ENCODE measurements around the gene AGPAT4. TPM values are rescaled to one million over a fixed set of nuclear protein-coding genes. Genes with fewer than 3 reads are reported as not detected.

The AGPAT4 gene
- total RNA-seq, 4 donors from 2014 or later, result 0.36 to 0.61 (median 0.53) TPM

- no peaks in the 10 kb centered on the region for H3K4me1 ChIP-seq
- in situ Hi-C loops (cut with MboI; ENCODE audit: low sequenced_read_pairs in 4 of 4) (no loop called here), intact Hi-C loops (cut with DNase I; ENCODE audit: low total_unique reads) (no loop called here)
- H3K27ac ChIP-seq, result no peak overlapping the region
- no peak overlapping the region for H3K4me3 ChIP-seq
- H3K9me3 ChIP-seq, result no peaks in the 10 kb centered on the region
- TF ChIP-seq CTCF (IDR thresholded peaks at IDR 0.05 in 4 of 5, conservative IDR thresholded peaks at IDR 0.05 in 1 of 5) (no peak), POLR2A (IDR thresholded peaks at IDR 0.05) (no peak)
- H3K36me3 ChIP-seq, result no peaks in the 10 kb centered on the region
- DNase-seq (no peak), ATAC-seq (no peak)
- no peaks in the 10 kb centered on the region for H3K27me3 ChIP-seq
Measured at GRCh38 chr6:161245363-161245762, 28.5 kb downstream of the AGPAT4 start.

- no peak overlapping the region for H3K27ac ChIP-seq
- intact Hi-C loops (cut with DNase I; ENCODE audit: low total_unique reads), result no loop called here
- no peak for ATAC-seq
- H3K9me3 ChIP-seq, result no peaks in the 10 kb centered on the region
- H3K36me3 ChIP-seq, result no peaks in the 10 kb centered on the region
- no peak for TF ChIP-seq POLR2A (IDR thresholded peaks at IDR 0.05)
- TF ChIP-seq CTCF (IDR thresholded peaks at IDR 0.05 in 4 of 5, conservative IDR thresholded peaks at IDR 0.05 in 1 of 5), result no peak
- H3K4me3 ChIP-seq, result no peak overlapping the region
- in situ Hi-C loops (cut with MboI; ENCODE audit: low sequenced_read_pairs in 4 of 4), result no loop called here
- no peaks in the 10 kb centered on the region for H3K27me3 ChIP-seq
- no peak for DNase-seq
- no peaks in the 10 kb centered on the region for H3K4me1 ChIP-seq
Measured at GRCh38 chr6:161244725-161245124, 29.1 kb downstream of the AGPAT4 start.

- H3K36me3 ChIP-seq, result no peaks in the 10 kb centered on the region
- ATAC-seq (no peak), DNase-seq (no peak)
- H3K9me3 ChIP-seq, result no peaks in the 10 kb centered on the region
- H3K27ac ChIP-seq, result no peak overlapping the region
- no peak for TF ChIP-seq CTCF (IDR thresholded peaks at IDR 0.05 in 4 of 5, conservative IDR thresholded peaks at IDR 0.05 in 1 of 5)
- no peak for TF ChIP-seq POLR2A (IDR thresholded peaks at IDR 0.05)
- no peaks in the 10 kb centered on the region for H3K27me3 ChIP-seq
- in situ Hi-C loops (cut with MboI; ENCODE audit: low sequenced_read_pairs in 4 of 4), result no loop called here
- H3K4me3 ChIP-seq, result no peak overlapping the region
- H3K4me1 ChIP-seq, result no peaks in the 10 kb centered on the region
- intact Hi-C loops (cut with DNase I; ENCODE audit: low total_unique reads), result no loop called here
Measured at GRCh38 chr6:161242779-161243693, 30.8 kb downstream of the AGPAT4 start.

GRCh38 chr6:161242113-161242512, 31.7 kb downstream of the AGPAT4 start:
- no peaks in the 10 kb centered on the region for H3K9me3 ChIP-seq
- no peak for DNase-seq
- intact Hi-C loops (cut with DNase I; ENCODE audit: low total_unique reads) (no loop called here), in situ Hi-C loops (cut with MboI; ENCODE audit: low sequenced_read_pairs in 4 of 4) (no loop called here)
- no peaks in the 10 kb centered on the region for H3K36me3 ChIP-seq
- H3K4me3 ChIP-seq, result no peak overlapping the region
- ATAC-seq, result no peak
- no peaks in the 10 kb centered on the region for H3K4me1 ChIP-seq
- no peak for TF ChIP-seq CTCF (IDR thresholded peaks at IDR 0.05 in 4 of 5, conservative IDR thresholded peaks at IDR 0.05 in 1 of 5)
- TF ChIP-seq POLR2A (IDR thresholded peaks at IDR 0.05), result no peak
- H3K27me3 ChIP-seq, result no peaks in the 10 kb centered on the region
- no peak overlapping the region for H3K27ac ChIP-seq
